Limb (tissue), 2 donors: Measurements from ENCODE around the gene SLC34A2.

Experiments
- DNase-seq, 2 donors: peaks; one replicate each; pipeline ENCODE4 v3.0.0-alpha.2; 2016; ENCODE audit errors: extremely low spot score in 2 of 2

The SLC34A2 gene

DNA sequence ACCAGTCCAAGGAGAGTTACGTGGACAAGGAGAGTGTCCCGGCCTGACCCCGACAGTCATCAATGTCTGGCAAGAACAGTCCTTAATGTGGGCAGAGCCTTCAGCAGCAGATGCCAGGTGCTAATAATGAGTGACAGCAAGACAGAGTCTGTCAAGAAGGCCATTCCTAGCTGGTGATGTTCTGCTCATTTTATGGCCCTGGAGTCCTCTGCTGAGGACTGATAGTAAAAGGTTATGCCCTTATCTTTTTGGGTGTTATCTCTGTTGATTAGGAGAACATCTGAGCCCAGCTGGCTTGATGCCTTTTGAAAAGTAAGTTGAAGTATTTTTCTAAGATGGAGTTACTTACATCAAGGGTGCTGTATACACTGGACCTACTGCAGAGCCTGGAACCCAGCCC is 67.3 kb downstream of the SLC34A2 start:
- no peak for DNase-seq

- no peak for DNase-seq
Measured at GRCh38 chr4:25723409-25723808, 67.8 kb downstream of the SLC34A2 start.

GRCh38 chr4:25725870-25726269 is 70.2 kb downstream of the SLC34A2 start:
- DNase-seq = no peak

DNA sequence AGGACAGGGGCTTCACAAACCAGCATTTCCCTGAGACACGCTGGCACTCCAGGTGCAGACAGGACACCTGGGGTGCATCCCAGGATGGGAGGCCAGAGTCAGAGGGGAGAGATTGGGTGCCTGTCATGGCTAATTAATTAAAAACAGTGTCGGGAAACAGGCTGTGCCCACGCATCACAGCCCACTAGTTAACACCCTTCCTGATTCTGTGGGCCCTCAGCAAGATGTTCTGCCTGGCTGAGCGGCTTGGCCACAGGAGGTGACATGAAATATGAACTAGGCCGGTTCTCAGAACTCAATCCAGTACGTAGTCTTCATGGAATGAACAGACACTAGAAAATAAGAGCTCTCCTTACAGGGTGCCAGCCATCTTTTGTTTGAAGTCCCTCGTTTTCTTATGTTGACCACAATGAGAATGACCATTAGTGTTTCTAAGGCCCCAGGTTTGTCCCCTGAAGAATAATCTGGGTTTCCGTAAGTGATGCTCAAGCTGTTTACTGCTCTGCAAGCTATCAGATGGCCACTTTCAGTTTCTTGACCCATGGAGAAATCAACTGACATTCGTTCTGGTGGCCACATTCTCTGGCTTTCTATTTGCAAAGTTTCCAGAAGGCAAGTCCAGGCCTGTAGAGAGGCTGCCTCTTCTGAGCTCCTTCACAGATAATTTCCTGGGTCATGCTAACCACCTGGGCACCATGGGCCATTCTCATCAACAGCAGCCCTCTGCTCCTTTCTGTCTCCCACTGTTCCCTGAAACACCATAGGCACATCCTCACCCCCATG is 72.3 kb downstream of the SLC34A2 start:
- no peak for DNase-seq
